ENCODE results near the gene ZDHHC14. TPM values are rescaled to one million over a fixed set of nuclear protein-coding genes. Genes with fewer than 3 reads are reported as not detected.
"Not testable (repeated sequence)": the region's sequence is repeated elsewhere in the genome, so short reads cannot be mapped to it uniquely, and the experiment has no call there.

The ZDHHC14 gene
- total RNA-seq, 2 experiments from 2014 or later, result 10.7 to 12.1 TPM

- Mint-ChIP-seq H3K27ac (peak overlapping the region; percentile 75), H3K36me3 (ENCODE audit: low read depth) (peaks cover 54% of the 10 kb centered on the region), H3K9me3 (ENCODE audit: insufficient read depth) (no peaks in the 10 kb centered on the region), H3K27me3 (ENCODE audit: low read depth) (no peaks in the 10 kb centered on the region), H3K4me1 (ENCODE audit: low read depth) (peaks cover 79% of the 10 kb centered on the region), H3K4me3 (no peak overlapping the region)
- DNase-seq (peak; percentile 19), ATAC-seq (no peak)
- ChIA-PET CTCF (interaction anchor here (1.0 kb wide), 1 partner anchor 35 kb away, joined by 4 read pairs; no protein-coding TSS in a partner anchor), POLR2A (interaction anchor here (1.1 kb wide), 1 partner anchor 36 kb away, joined by 3 read pairs; no protein-coding TSS in a partner anchor)
Measured at GRCh38 chr6:157562997-157563396, 182.0 kb downstream of the ZDHHC14 start.

- Mint-ChIP-seq H3K36me3 (ENCODE audit: low read depth) (peaks cover 52% of the 10 kb centered on the region), H3K27ac (peak overlapping the region; percentile 75), H3K9me3 (ENCODE audit: insufficient read depth) (peaks cover 5% of the 10 kb centered on the region), H3K27me3 (ENCODE audit: low read depth) (no peaks in the 10 kb centered on the region), H3K4me1 (ENCODE audit: low read depth) (peaks cover 76% of the 10 kb centered on the region), H3K4me3 (peak overlapping the region; percentile 12)
- POLR2A ChIA-PET, result interaction anchor here (1.1 kb wide), 1 partner anchor 37 kb away, joined by 3 read pairs; no protein-coding TSS in a partner anchor
- peak; percentile 69 for ATAC-seq
- CTCF ChIA-PET, result no interaction called here
- peak; percentile 54 for DNase-seq
Measured at GRCh38 chr6:157563611-157564284, 182.8 kb downstream of the ZDHHC14 start.

GRCh38 chr6:157568702-157569101, 187.7 kb downstream of the ZDHHC14 start:
- Mint-ChIP-seq H3K27me3 (ENCODE audit: low read depth) (no peaks in the 10 kb centered on the region), H3K9me3 (ENCODE audit: insufficient read depth) (peaks cover 8% of the 10 kb centered on the region), H3K36me3 (ENCODE audit: low read depth) (peaks cover 39% of the 10 kb centered on the region), H3K4me3 (no peak overlapping the region), H3K4me1 (ENCODE audit: low read depth) (peaks cover 62% of the 10 kb centered on the region), H3K27ac (no peak overlapping the region)
- no peak for DNase-seq
- ChIA-PET POLR2A (no interaction called here), CTCF (interaction anchor here (1.5 to 3.6 kb wide), 2 partner anchors 41 to 245 kb away, joined by 4 to 17 read pairs; partner anchors contain the start of gene TMEM242)
- no peak for ATAC-seq

DNA sequence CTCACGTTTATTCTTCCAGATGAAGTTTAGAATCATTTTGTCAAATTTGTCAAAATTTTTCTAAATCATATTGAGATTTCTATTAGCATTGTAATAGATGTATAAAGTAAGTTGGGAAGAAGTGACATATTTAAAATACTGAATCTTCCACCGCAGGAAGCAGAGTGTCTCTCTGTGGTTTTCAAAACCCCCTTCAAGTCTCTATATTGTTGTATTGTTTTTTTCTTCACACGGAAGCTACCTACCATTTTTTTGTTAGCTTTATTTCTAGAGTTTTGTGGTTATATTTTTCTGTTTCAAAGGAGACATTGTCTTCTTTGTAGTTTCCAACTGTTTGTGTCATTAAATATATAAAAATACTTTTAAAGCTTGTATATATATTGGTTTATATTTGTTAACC, 188.6 kb downstream of the ZDHHC14 start:
- CTCF ChIA-PET, result interaction anchor here (0.9 to 3.6 kb wide), 7 partner anchors 20 to 246 kb away, joined by 4 to 17 read pairs (median 7); partner anchors contain the start of gene TMEM242
- H3K4me1 Mint-ChIP-seq (ENCODE audit: low read depth), result peaks cover 55% of the 10 kb centered on the region
- peak overlapping the region; percentile 49 for H3K4me3 Mint-ChIP-seq
- peaks cover 8% of the 10 kb centered on the region for H3K9me3 Mint-ChIP-seq (ENCODE audit: insufficient read depth)
- POLR2A ChIA-PET, result interaction anchor here (1.0 kb wide), 1 partner anchor 189 kb away, joined by 4 read pairs; no protein-coding TSS in a partner anchor
- H3K27ac Mint-ChIP-seq, result peak overlapping the region; percentile 6
- peak; percentile 71 for ATAC-seq
- H3K27me3 Mint-ChIP-seq (ENCODE audit: low read depth), result no peaks in the 10 kb centered on the region
- no peak for DNase-seq
- peaks cover 40% of the 10 kb centered on the region for H3K36me3 Mint-ChIP-seq (ENCODE audit: low read depth)

DNA sequence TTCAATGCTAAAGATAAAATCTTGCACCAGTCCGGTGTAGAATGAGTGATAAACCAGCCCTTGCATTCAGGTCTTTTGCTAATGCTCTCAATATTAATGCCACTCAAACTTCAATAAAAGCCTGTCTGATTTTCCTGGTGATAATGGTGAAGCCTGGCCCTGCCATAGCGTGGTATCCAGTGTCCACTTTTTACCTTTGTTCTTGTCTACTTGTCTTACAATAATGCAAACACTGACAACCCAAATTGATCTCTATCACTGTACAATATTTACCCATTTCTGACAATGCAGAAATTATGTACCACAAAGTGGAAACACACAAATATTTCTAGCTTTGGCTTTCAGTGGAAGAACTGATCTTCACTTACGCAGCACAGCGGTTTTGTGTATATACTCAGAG, 189.1 kb downstream of the ZDHHC14 start:
- ChIA-PET POLR2A (interaction anchor here (1.0 kb wide), 1 partner anchor 190 kb away, joined by 4 read pairs; no protein-coding TSS in a partner anchor), CTCF (interaction anchor here (0.9 to 3.6 kb wide), 7 partner anchors 21 to 97 kb away, joined by 4 to 17 read pairs (median 7); no protein-coding TSS in a partner anchor)
- peaks cover 39% of the 10 kb centered on the region for H3K36me3 Mint-ChIP-seq (ENCODE audit: low read depth)
- H3K4me3 Mint-ChIP-seq, result peak overlapping the region; percentile 32
- no peak for DNase-seq
- H3K27ac Mint-ChIP-seq, result peak overlapping the region; percentile 81
- peak; percentile 32 for ATAC-seq
- H3K9me3 Mint-ChIP-seq (ENCODE audit: insufficient read depth), result peaks cover 8% of the 10 kb centered on the region
- no peaks in the 10 kb centered on the region for H3K27me3 Mint-ChIP-seq (ENCODE audit: low read depth)
- peaks cover 55% of the 10 kb centered on the region for H3K4me1 Mint-ChIP-seq (ENCODE audit: low read depth)

DNA sequence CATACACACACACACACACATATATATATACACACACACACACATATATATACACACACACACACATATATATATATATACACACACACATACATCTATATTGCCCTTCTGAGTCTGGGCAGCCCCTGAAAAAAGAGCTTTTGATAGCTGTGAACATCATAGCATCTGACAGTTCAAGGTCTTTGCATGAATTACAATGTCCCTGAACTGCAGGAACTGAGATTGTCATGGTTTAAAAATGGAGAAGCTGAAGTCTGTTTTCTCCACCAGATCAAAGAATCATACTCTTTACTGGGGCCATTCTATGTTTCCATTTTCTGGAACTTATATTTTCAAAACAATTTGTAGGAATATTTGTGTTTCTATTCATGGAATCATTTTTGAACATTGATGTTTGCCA, 189.8 kb downstream of the ZDHHC14 start:
- CTCF ChIA-PET, result interaction anchor here (0.9 to 3.6 kb wide), 9 partner anchors 11 to 256 kb away, joined by 3 to 17 read pairs (median 5); no protein-coding TSS in a partner anchor
- POLR2A ChIA-PET, result interaction anchor here (0.9 kb wide), 1 partner anchor 36 kb away, joined by 3 read pairs; no protein-coding TSS in a partner anchor
- no peak for ATAC-seq
- no peak for DNase-seq
- H3K4me3 Mint-ChIP-seq, result no peak overlapping the region
- no peak overlapping the region for H3K27ac Mint-ChIP-seq
- H3K9me3 Mint-ChIP-seq (ENCODE audit: insufficient read depth), result peaks cover 8% of the 10 kb centered on the region
- peaks cover 36% of the 10 kb centered on the region for H3K36me3 Mint-ChIP-seq (ENCODE audit: low read depth)
- no peaks in the 10 kb centered on the region for H3K27me3 Mint-ChIP-seq (ENCODE audit: low read depth)
- peaks cover 58% of the 10 kb centered on the region for H3K4me1 Mint-ChIP-seq (ENCODE audit: low read depth)

DNA sequence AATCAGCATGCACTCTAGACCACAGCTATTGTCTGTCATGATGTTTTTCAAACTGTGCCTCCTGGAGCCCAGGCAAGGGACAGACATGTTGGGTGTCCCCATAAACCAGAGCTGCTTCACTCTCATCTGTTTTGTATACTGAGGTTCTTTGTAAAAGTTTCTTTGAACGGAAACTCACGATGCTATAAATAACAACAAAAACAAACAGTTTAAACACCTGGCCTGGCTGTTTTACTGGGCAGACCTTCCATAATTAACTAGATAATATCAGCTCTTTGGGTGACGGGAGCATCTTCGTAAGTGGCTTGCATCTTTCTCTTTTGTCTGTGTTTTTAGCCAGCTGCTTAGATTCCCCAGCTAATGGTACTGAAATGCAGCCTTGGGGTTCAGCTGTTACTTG, 190.3 kb downstream of the ZDHHC14 start:
- H3K9me3 Mint-ChIP-seq (ENCODE audit: insufficient read depth), result peaks cover 8% of the 10 kb centered on the region
- ChIA-PET POLR2A (interaction anchor here (0.9 kb wide), 1 partner anchor 36 kb away, joined by 3 read pairs; no protein-coding TSS in a partner anchor), CTCF (interaction anchor here (0.6 to 3.6 kb wide), 8 partner anchors 11 to 256 kb away, joined by 3 to 17 read pairs (median 4); no protein-coding TSS in a partner anchor)
- H3K27me3 Mint-ChIP-seq (ENCODE audit: low read depth), result no peaks in the 10 kb centered on the region
- peaks cover 33% of the 10 kb centered on the region for H3K36me3 Mint-ChIP-seq (ENCODE audit: low read depth)
- ATAC-seq (no peak), DNase-seq (no peak)
- H3K27ac Mint-ChIP-seq, result no peak overlapping the region
- H3K4me3 Mint-ChIP-seq, result no peak overlapping the region
- peaks cover 58% of the 10 kb centered on the region for H3K4me1 Mint-ChIP-seq (ENCODE audit: low read depth)

- Mint-ChIP-seq H3K4me1 (ENCODE audit: low read depth) (peaks cover 56% of the 10 kb centered on the region), H3K27ac (no peak overlapping the region), H3K27me3 (ENCODE audit: low read depth) (no peaks in the 10 kb centered on the region), H3K36me3 (ENCODE audit: low read depth) (peaks cover 35% of the 10 kb centered on the region), H3K4me3 (no peak overlapping the region), H3K9me3 (ENCODE audit: insufficient read depth) (peaks cover 8% of the 10 kb centered on the region)
- ATAC-seq (no peak), DNase-seq (no peak)
- CTCF ChIA-PET, result interaction anchor here (0.6 to 1.8 kb wide), 3 partner anchors 13 to 197 kb away, joined by 3 to 4 read pairs (median 4); no protein-coding TSS in a partner anchor
- POLR2A ChIA-PET, result no interaction called here
Measured at GRCh38 chr6:157571950-157572349, 191.0 kb downstream of the ZDHHC14 start.

- ATAC-seq, result no peak
- CTCF ChIA-PET, result no interaction called here
- H3K9me3 Mint-ChIP-seq (ENCODE audit: insufficient read depth), result peaks cover 11% of the 10 kb centered on the region
- H3K36me3 Mint-ChIP-seq (ENCODE audit: low read depth), result peaks cover 29% of the 10 kb centered on the region
- DNase-seq, result peak; percentile 15
- H3K4me3 Mint-ChIP-seq, result no peak overlapping the region
- no peaks in the 10 kb centered on the region for H3K27me3 Mint-ChIP-seq (ENCODE audit: low read depth)
- POLR2A ChIA-PET, result no interaction called here
- peaks cover 44% of the 10 kb centered on the region for H3K4me1 Mint-ChIP-seq (ENCODE audit: low read depth)
- no peak overlapping the region for H3K27ac Mint-ChIP-seq
Measured at GRCh38 chr6:157574851-157575424, 193.9 kb downstream of the ZDHHC14 start.

DNA sequence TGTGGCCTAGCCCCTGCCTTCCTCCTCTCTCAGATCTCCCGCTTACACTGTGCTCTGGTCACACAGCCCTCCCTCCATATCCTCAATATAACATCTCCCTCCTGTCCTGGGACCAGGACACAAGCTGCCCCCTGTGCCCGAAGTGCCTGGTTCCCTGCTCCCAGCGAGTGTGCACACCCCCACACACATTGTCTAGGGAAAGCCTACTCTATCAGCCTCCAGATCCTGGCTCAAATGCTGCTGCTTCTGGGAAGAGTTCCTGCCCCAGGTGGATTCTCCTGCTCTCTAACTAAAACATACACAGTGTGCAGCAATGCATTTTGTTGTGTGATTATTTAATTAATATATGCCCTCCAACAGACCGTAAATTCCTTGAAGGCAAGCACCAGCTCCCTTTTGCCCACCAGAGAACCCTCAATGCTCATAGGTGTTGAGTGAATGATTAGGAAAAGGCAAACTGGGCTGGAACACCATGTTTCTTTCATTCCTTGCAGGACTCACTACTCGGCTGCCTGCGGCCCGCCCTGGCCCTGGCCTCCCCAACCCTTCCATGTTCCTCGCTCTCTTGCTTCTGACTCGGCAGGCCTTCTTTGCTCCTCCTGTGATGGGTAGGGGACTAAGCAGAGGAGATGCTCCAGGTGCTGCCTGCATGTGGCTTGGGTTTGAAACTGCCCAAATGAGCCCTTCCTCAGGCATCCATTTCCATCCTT, 194.6 kb downstream of the ZDHHC14 start:
- Mint-ChIP-seq H3K27me3 (ENCODE audit: low read depth) (no peaks in the 10 kb centered on the region), H3K27ac (no peak overlapping the region), H3K4me3 (no peak overlapping the region), H3K36me3 (ENCODE audit: low read depth) (peaks cover 35% of the 10 kb centered on the region), H3K4me1 (ENCODE audit: low read depth) (peaks cover 39% of the 10 kb centered on the region), H3K9me3 (ENCODE audit: insufficient read depth) (peaks cover 15% of the 10 kb centered on the region)
- ATAC-seq (no peak), DNase-seq (peak; percentile 9)
- POLR2A ChIA-PET, result no interaction called here
- CTCF ChIA-PET, result no interaction called here

- H3K27ac Mint-ChIP-seq; POLR2A ChIA-PET; DNase-seq; H3K27me3 Mint-ChIP-seq (ENCODE audit: low read depth); ATAC-seq; H3K4me3 Mint-ChIP-seq; CTCF ChIA-PET: not testable (repeated sequence)
- H3K4me1 Mint-ChIP-seq (ENCODE audit: low read depth), result peaks cover 28% of the 10 kb centered on the region
- peaks cover 21% of the 10 kb centered on the region for H3K9me3 Mint-ChIP-seq (ENCODE audit: insufficient read depth)
- H3K36me3 Mint-ChIP-seq (ENCODE audit: low read depth), result peaks cover 44% of the 10 kb centered on the region
Measured at GRCh38 chr6:157576991-157577390, 196.0 kb downstream of the ZDHHC14 start.
